ENCODE measurements around the gene PGLYRP3.

DNA sequence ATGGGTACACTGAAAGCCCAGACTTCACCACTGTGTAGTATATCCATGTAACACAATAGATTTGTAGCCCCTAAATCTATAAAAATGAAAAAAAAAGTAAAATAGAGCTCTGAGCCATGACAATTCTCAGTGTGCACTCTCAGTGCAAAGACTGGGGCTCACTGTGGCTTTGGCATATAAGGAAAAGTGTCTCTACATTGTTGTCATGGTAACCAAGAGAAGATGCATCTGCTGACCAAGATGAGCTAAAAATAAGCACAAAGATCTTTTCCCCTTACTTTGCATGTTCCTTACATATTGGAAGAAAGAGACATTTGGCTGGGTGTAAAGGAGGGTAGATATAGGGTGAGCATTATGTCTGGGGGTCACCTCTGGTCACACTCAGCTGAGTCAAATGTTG, 23.9 kb upstream of the PGLYRP3 start:
- TF ChIP-seq CSDC2 (CRISPR knock-in tag; IDR thresholded peaks at IDR 0.05) (no peak), ZNF565 (CRISPR knock-in tag; conservative IDR thresholded peaks at IDR 0.05; ENCODE audit: low read depth) (no peak), PATZ1 (CRISPR knock-in tag; IDR thresholded peaks at IDR 0.05; ENCODE audit: borderline replicate concordance) (no peak), TOX (CRISPR knock-in tag; IDR thresholded peaks at IDR 0.05; ENCODE audit: borderline replicate concordance) (no peak), OSR1 (CRISPR knock-in tag; IDR thresholded peaks at IDR 0.05) (no peak), ISL1 (CRISPR knock-in tag; IDR thresholded peaks at IDR 0.05) (no peak), ARNTL (CRISPR knock-in tag; IDR thresholded peaks at IDR 0.05; ENCODE audit: borderline replicate concordance, low read depth) (no peak), ZFP3 (CRISPR knock-in tag; IDR thresholded peaks at IDR 0.05) (no peak), GLIS3 (CRISPR knock-in tag; IDR thresholded peaks at IDR 0.05) (no peak), POU6F1 (CRISPR knock-in tag; IDR thresholded peaks at IDR 0.05; ENCODE audit: borderline replicate concordance, low read depth) (no peak), ZC3H10 (CRISPR knock-in tag; IDR thresholded peaks at IDR 0.05) (no peak), PPARA (CRISPR knock-in tag; IDR thresholded peaks at IDR 0.05; ENCODE audit: borderline replicate concordance) (no peak), ZFP30 (CRISPR knock-in tag; IDR thresholded peaks at IDR 0.05) (no peak)
- TF ChIP-seq, protein P1, sequence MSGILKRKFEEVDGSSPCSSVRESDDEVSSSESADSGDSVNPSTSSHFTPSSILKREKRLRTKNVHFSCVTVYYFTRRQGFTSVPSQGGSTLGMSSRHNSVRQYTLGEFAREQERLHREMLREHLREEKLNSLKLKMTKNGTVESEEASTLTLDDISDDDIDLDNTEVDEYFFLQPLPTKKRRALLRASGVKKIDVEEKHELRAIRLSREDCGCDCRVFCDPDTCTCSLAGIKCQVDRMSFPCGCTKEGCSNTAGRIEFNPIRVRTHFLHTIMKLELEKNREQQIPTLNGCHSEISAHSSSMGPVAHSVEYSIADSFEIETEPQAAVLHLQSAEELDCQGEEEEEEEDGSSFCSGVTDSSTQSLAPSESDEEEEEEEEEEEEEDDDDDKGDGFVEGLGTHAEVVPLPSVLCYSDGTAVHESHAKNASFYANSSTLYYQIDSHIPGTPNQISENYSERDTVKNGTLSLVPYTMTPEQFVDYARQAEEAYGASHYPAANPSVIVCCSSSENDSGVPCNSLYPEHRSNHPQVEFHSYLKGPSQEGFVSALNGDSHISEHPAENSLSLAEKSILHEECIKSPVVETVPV (CRISPR knock-in tag; IDR thresholded peaks at IDR 0.05) = no peak
